SIG-M5 treated with dmso at 0.1 percent for 504 hours (cell line): ENCODE results near the gene ANO6.
"Not testable (repeated sequence)": the region's sequence is repeated elsewhere in the genome, so short reads cannot be mapped to it uniquely, and the experiment has no call there.

ENCODE experiments used
- DNase-seq: peaks from one replicate; lab custom pipeline; 2025; ENCODE audit not compliant: unreplicated experiment; lab: John Stamatoyannopoulos, UW

The ANO6 gene

DNA sequence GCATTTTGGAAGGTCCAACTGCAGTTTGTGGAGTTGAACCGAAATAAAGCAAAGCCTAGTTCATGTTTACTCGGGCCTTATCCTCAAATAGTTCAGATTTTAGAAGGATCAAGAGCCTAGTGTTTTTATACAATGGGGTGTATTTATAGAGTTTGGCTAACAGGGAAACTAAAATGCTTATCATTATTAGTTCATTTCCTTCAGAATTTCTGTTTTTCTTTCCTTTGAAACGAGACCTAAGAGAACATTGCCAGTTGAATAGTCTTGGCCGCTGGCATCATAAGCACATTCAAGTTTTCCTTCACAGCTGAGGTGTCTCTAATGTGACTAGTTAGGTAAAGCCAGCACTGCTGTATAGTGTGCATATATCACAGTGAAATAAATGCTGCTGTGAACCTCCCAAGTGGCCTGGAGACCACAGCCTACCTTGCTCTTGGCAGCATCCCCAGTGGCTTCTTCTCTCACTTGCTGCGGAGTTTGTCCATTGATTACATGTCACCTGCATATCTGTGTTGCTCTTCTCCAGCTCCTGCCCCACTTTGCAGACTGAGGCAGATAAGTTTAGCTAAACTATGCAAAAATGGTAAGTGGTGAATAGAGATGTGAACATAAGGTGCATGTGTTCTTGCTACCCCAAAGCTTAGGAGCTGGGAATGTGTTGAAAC, 88.8 kb downstream of the ANO6 start:
- DNase-seq, result no peak

DNA sequence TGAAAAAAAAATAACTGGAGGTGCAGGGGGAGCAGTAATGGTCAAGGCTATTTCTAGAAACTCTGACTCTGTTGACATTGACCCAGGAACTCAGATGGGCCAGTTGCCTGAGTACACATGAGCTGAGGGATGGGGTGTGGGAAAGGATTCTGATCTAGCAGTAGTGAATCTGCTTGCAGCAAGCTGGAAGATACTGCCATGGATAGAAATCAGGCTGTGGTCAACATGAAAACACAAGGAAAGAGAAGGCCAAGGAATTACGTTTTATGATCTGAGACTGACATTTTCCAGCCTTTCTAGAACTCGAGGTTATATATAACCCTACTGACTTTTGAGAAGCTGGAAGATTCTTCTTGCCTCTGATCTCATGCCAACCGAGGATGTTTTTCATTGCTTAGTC, 90.0 kb downstream of the ANO6 start:
- no peak for DNase-seq

DNA sequence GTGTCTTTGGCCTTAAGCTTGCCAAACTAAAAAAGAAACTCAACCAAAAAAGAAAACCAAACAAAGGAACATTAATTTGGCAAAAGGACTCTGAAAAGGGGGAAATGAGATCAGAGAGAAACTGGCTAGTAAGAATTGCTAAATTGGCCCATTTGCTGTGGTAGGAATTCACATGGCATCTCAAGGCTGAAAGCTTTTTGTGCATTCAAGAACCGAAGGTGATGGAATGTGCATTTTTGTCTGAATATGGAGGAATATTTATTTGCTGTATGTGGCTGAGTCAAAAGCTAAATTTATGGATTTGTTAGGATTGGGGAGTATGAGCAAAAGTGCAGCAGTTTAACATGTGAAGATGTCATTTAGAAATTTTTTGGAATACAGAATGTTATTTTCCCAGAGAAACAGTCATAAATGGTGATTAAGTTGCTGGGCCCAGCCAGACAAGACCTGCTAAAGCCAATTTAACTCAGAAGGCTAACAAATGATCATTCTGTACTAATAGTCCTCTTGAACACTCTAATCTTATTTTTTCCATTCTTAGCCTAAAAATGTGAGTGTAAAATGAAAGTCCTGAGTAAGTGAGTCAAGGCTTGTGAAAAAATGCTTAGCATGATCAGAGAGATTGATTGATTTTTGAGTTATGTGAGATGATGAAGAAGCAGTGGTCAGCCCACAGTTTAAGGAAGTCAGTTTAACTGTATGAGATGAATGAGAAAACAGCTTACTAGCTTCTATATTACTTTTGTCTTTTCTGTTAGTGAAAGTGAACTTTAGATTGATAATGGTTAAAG, 94.1 kb downstream of the ANO6 start:
- DNase-seq, result peak; percentile 26

GRCh38 chr12:45310627-45310968, 94.7 kb downstream of the ANO6 start:
- no peak for DNase-seq

DNA sequence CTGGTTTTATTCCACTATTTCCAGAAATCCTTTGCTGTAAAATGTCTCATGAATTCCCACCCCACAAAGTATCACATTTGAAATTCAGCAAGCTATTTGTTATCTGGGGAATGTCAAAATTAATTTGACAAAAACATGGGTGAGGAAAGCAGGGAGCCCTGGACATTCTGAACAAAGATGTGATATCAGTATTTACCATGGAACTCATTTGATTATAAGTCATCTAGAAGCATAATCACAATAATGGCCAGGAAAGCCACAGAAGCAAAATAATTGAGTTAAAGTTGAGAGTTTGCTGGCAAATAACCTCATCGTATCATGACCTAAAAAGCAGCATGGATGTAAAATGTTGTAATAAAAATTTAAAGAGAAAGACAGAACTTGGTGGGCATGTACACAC, 96.1 kb downstream of the ANO6 start:
- DNase-seq, result no peak

DNA sequence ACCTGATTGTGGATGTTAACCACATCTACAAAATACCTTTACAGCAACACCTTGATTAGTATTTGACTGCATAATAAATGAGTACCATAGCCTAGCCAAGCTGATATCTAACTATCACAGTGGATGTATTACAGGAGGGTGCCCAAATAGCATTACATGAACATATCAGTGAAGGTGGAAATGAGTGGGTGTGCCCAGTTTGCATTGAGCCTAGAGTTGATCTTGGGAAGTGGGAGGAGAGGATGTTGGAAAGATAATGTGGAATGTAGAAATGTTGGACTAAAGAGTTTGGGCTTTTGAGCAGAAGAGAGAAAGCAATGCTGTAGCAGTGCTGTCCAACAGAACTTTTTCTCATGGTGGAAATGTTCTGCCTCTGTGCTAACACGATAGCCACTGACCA, 98.9 kb downstream of the ANO6 start:
- DNase-seq, result no peak

DNA sequence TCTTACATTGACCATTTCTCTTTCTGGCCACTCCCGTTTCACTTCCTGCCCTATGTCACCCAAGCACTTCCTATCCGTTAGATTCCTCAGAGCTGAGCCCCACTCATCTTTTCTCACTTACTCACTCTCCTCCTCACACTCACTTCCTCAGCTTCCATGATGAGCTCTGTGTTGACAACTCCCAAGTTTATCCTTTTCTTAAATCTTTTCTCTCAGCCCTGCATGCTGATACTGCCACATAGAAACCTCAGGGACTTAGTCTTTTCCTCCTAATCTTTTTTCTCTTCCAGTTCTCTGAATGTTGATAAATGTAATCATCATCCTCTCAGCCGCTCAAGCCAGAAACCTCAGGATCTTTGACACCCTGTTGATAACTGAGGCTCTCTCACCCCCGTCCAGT, 99.6 kb downstream of the ANO6 start:
- no peak for DNase-seq

GRCh38 chr12:45317261-45317660, 101.4 kb downstream of the ANO6 start:
- not testable (repeated sequence) for DNase-seq

- DNase-seq, result no peak
Observed at GRCh38 chr12:45322810-45323209, 106.9 kb downstream of the ANO6 start.

DNA sequence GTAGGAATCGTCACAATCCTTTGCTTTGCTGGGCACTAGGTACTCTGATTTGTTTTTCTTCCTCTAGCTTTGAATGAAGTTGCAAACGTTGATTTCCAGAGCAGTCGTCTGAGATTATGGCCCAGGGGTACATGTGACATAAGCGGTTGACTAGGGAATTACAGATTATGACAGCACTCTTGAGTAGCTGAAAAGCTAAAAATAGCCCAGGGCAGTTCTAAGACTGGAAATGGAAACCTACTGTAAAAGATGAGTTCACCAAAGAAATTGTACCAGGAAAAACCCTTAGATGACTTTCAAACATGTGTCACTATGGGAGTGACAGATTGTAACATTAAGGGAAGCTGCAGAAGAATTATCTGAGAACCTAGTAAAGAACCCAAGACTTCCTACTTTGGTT, 108.5 kb downstream of the ANO6 start:
- DNase-seq, result no peak

- no peak for DNase-seq
Observed at GRCh38 chr12:45326358-45326975, 110.6 kb downstream of the ANO6 start.

DNA sequence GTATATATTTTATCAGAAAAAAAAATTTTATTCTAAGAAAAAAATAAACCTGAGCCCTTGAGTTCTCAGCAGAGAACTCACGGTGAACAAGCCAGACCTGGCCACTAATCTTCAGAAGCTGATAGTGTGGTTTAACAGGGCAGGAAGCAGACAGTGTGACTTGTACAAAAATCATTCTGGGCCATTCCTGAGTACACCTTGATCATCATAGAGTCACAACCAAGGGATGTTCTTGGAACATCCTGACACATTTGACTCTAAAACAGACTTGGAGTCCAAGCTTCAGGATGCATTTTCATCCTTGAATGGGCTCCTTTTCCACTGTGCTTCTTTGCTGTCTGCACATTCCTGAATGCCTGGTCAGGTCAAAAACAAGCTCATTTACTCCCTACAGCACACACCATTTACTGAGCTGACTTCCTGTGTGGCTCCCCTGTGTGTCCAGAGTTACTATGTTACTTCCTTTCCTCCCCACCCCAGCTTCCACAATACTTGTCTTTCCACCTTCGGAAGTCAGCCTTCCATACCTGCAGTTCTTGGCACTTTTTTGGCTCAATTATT, 112.0 kb downstream of the ANO6 start:
- no peak for DNase-seq

DNA sequence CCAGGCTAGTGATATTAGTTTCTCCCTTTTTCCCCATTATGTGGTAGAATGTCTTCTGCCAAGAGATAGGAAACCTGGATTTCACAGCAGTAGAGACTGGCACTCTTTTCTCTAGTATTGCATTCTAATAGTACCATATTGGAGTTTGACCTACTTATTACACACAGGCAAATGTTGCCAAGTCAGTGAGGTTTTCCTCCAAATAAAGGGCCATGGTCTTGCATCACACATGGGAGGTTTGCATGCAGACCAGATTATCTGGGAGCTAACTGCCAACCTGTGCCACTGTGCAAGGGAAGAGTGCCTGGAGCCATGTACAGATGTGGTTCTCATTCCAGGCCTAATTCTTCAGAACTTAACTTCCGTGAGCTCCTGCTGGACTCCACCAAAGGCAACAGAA, 113.3 kb downstream of the ANO6 start:
- no peak for DNase-seq

GRCh38 chr12:45329702-45330101, 113.8 kb downstream of the ANO6 start:
- DNase-seq, result no peak

- no peak for DNase-seq
Observed at GRCh38 chr12:45331552-45331951, 115.7 kb downstream of the ANO6 start.

GRCh38 chr12:45334396-45334795, 118.5 kb downstream of the ANO6 start:
- no peak for DNase-seq

DNA sequence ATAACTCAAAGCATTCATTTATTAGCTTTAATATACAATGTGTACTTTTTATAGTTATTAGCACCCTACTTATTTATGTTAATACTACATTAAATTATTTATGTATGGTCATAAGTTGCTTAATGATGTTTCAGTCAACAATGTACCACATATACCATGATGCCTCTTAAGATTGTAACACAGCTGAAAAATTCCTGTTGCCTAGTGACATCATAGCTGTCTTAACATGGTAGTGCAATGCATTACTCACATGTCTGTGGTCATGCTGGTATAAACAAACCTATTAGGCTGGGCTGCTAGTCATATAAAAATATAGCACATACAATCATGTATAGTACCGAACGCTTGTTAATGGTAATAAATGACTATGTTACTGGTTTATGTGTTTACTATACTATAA, 120.4 kb downstream of the ANO6 start:
- DNase-seq, result no peak

GRCh38 chr12:45336762-45337596, 121.1 kb downstream of the ANO6 start:
- no peak for DNase-seq

DNA sequence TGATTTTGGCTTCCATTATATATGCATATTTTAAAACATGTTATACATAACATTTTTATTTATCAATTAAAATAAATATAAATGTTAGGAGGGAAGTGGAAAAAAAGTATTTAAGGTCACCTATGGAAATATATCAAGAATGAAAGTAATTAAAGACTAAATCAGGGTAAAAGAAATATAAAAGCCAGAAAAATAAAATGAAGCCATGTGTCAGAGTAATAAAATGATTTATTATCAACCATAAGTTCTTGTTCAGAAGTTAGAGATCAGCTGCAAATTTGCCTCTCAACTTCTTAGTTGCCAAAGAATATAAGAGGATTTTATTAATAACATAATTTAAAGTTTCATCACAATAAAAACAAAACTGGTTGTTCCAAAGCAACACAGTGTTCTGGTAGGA, 121.9 kb downstream of the ANO6 start:
- no peak for DNase-seq

DNA sequence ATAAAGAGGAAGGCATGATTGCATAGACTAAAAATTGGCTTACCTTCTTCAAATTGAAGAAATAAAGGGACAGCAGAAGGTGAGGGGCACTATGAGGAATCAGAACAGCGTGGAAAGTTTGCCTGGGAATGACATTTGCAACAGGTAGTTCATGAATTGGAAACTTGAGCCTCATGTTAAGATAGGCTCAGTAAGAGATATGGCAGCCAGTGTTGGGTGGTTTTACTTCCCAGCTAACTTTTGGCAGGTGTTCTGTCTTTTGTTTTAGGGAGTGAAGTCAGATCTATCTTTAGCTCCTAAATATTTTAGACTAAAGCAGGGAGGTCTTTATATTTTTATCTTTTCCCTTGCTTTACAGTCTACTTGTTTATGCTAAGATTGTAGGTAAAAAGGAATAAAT, 122.4 kb downstream of the ANO6 start:
- no peak for DNase-seq

GRCh38 chr12:45339035-45339434, 123.1 kb downstream of the ANO6 start:
- DNase-seq, result no peak
